GM12872 (cell line): Measurements from ENCODE around the gene ZBTB49.

Source experiments
- TF ChIP-seq, protein P1 (sequence below): IDR thresholded peaks from 3 replicates; pipeline ENCODE4 v1.5.1; 2011; ENCODE audit warnings: low read depth, mild to moderate bottlenecking, low read length, moderate library complexity; ENCODE audit not compliant: insufficient read depth

Gene ZBTB49

DNA sequence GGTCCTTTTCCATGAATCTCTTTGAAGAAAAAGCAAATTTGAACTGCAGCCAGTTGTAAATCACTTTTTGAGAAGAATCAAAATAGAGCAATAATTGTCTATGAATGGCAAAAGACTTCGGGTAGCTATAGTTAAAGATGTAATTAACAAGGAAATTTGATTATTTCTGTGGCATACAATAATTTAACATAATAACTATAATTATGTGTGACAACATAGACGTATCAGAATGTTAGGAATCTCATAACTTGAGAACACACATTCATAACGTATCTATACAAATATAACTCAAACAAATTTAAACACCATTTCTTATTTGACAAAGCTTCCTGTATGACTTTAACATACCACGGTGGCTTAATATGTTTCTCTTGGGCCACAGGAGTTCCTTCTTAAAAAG is 60.9 kb downstream of the ZBTB49 start:
- TF ChIP-seq, protein P1, sequence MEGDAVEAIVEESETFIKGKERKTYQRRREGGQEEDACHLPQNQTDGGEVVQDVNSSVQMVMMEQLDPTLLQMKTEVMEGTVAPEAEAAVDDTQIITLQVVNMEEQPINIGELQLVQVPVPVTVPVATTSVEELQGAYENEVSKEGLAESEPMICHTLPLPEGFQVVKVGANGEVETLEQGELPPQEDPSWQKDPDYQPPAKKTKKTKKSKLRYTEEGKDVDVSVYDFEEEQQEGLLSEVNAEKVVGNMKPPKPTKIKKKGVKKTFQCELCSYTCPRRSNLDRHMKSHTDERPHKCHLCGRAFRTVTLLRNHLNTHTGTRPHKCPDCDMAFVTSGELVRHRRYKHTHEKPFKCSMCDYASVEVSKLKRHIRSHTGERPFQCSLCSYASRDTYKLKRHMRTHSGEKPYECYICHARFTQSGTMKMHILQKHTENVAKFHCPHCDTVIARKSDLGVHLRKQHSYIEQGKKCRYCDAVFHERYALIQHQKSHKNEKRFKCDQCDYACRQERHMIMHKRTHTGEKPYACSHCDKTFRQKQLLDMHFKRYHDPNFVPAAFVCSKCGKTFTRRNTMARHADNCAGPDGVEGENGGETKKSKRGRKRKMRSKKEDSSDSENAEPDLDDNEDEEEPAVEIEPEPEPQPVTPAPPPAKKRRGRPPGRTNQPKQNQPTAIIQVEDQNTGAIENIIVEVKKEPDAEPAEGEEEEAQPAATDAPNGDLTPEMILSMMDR = no peak

DNA sequence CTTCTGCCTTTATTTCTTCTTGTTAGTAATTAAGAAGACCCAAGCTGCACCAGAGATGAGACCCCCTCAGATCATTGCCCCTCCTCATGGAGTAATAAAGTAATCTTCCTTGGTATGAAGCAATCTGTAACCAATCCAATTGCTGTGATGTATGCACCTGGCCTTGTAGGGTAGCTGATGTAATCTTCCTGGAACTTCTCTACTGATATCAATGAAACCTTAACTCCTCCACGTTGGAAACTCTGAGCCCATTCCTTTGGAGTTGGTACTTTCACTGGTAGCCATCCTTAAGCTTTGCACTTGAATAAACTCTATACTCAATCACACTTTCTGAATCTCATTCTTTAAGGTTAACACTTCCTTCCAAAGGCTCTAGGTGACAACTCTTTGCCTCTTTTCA is 65.3 kb downstream of the ZBTB49 start:
- TF ChIP-seq, protein P1 = no peak

DNA sequence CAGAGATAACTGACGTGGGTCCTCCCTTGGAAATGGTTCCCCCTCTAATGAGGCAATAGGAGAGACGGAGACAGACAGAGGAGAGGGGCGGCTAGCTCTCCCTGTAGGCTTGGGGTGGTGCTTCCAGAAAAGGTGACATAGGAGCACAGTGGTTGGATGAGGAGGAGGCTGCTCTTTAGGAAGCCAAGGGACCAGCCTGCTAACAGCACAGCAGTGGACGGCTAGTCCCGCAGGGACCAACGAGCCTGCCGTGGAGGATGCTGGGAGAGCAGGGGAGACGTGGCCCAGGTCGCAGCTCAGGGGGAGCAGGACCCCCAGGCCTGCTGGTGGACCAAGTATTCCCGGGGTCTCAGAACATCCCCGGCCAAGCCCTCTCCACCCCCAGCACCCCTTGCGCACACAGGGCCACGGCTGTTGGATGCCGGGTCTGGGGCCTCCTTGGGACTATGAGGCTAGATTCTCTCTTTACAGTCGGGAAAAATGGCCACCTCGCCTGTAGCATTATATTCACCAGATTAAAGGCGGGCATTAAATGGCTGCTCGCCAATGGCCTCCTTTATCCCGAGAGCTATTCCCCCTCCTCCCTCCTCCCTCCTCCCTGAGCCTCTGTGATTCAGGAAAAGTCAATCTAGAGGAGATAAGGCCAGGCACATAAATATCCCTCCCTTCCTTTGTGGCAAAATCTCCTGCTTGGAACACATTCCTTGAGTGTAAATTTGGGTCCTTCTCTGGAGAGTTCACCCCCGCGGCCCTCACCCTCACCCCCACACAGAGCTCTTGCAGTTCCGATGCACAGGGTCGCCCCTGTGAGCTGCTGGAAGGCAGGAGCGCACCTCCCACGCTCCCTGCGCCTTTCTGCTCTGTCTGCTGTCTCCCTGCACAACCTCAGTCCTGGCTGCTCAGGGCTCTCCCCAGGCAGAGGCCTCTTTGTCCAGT is 66.3 kb downstream of the ZBTB49 start:
- TF ChIP-seq, protein P1 = no peak

DNA sequence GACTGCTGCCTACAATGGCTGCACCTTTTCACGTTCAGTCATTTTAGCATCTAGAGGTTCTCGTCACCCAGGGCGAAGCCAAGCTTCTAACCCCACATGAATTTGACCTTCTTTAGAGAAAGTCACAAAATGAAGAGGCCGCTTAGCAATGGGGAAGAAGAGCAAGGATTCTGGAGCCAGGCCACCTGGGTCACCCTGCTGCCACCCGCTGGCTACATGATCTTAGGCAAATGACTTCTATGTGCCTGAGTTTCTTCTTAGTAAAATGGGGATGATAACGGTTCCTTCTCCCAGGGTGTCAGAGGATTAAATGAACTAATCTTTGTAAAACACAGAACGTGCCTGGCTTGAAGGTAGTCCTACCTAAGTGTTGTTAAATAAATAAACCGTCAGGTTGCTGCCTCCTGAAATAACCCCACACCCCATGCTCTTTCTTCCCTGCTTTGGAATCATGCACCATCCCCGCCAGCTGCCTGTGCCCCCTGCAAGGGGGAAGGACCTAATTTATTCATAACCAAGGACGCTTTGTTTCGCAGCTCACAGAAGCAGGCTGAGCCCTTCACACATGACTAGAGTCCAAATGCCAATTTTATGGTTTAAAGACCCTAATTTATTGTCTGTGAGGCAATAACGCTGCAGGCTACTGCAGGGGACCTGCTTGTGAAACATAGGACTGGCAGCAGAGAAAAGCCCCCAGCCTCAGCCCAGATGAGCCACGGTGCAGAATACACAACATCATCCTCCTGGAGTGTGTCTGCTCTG is 68.2 kb downstream of the ZBTB49 start:
- TF ChIP-seq, protein P1 = no peak; the same call in 2 of the 3 replicates

DNA sequence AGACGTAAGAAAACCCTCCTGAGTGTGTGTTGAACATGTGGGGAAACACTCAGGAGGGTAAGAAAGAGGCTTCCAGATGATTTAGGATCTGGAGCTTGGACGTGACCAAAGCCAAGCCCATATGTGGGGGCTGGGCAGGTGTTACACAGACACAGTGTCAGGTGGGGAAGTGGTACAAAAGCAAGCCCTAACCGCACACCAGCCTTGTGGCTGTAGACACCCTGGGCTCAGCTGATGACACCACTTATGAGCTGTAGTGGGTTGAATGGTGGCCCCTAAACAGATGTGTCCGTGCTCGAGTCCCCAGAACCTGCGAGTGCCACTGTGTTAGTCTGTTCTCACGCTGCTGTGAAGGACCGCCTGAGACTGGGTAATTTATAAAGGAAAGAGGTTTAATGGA is 71.8 kb downstream of the ZBTB49 start:
- TF ChIP-seq, protein P1 = no peak

DNA sequence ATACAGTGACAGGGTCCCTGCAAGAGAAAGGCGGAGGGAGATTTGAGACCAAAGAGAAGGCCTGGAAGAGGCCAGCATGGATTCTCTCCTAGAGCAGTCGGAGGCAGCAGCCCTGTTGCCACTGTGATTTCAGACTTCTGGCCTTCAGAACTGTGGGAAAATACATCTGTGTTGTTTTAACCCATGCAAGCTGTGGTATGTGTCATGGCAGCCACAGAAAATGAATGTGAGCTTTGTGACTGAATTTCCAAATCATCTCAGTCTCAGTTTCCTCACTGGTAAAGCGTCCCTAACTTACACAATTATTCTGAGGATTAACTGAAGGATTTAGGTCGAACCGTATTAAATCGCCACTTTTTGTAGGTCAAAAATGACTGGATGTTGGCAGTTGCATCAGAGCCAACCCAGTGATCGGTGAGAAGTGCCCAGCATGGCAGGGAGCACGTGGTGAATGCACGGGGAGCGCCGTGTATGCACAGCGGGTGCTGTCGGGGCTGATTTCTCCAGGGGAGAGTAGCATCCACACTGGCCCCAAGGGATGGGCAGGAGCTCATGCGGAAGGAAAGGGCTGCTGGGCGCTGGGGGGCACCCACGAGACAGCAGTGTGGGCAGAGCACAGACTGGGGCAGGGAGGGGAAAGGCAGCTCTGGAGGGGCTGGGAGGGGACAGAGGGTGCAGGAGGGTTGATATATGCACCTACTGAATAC is 73.1 kb downstream of the ZBTB49 start:
- TF ChIP-seq, protein P1 = no peak

DNA sequence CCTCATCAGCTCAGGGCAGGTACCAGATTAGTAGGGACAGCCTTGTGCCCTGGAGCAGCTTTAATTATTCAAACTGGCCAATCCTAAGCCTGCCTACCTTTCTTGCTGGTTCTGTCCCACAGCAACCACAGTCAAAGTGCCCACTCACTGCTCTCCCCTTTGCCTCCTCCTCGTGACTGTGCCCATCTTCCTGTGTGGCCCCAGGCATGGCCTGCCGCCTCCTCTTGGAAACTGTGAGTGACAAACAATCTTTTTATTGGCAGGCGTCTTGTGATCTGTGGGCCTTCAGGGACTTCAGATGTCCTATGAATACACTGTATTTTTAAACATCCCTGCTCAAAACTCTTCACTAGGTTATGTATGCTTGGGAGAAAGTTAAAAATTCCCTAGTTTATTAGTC is 74.0 kb downstream of the ZBTB49 start:
- TF ChIP-seq, protein P1 = no peak
